CD4-positive, CD25-positive, alpha-beta regulatory T cell (primary cell): ENCODE data around the gene MSLN. TPM values are rescaled to one million over a fixed set of nuclear protein-coding genes. Genes with fewer than 3 reads are reported as not detected.

Experiments used
- ATAC-seq, 2 donors: fragments of 150-1000 bp; cut with Tn5 transposase; one replicate each; pipeline ENCODE4 v1.10.0; 2021; ENCODE audit warnings: low read depth in 2 of 2, moderate number of reproducible peaks in 2 of 2, moderate library complexity in 1 of 2
- DNase-seq, 3 donors: peaks; one replicate each; pipeline versions ENCODE4 v3.0.0 to v3.0.0-alpha.2; 2012 to 2022; ENCODE audit warnings: mixed read lengths in 1 of 3
- H3K27ac ChIP-seq: one replicate; pipeline ENCODE4 v1.7.0; 2013; ENCODE audit warnings: mild to moderate bottlenecking, low read length; ENCODE audit not compliant: insufficient read depth, poor library complexity, severe bottlenecking
- H3K27me3 ChIP-seq: one replicate; pipeline ENCODE4 v1.7.0; 2013; ENCODE audit warnings: low read length; ENCODE audit not compliant: control insufficient read depth, insufficient read depth
- H3K36me3 ChIP-seq: one replicate; pipeline ENCODE4 v1.7.0; 2013; ENCODE audit warnings: mild to moderate bottlenecking, low read length, moderate library complexity; ENCODE audit not compliant: control insufficient read depth, insufficient read depth
- H3K4me1 ChIP-seq: 2 replicates; pipeline ENCODE4 v1.7.0; 2013; ENCODE audit warnings: mild to moderate bottlenecking, low read length; ENCODE audit not compliant: insufficient read depth, control insufficient read depth, poor library complexity, severe bottlenecking
- H3K4me3 ChIP-seq: one replicate; pipeline ENCODE4 v1.7.0; 2013; ENCODE audit warnings: low read depth, mild to moderate bottlenecking, low read length, moderate library complexity
- H3K9me3 ChIP-seq, 2 experiments: 1 replicate in 1 of 2; 2 replicates in 1 of 2; pipeline ENCODE4 v1.7.0; 2013; ENCODE audit warnings: low read length in 2 of 2, mild to moderate bottlenecking in 1 of 2, moderate library complexity in 1 of 2; ENCODE audit not compliant: control insufficient read depth in 2 of 2
- H3K27ac Mint-ChIP-seq, 3 donors: one replicate each; pipeline ENCODE4 v1.8.0; 2020 to 2022; ENCODE audit warnings: mild to moderate bottlenecking in 3 of 3, mixed read lengths in 3 of 3, moderate library complexity in 2 of 3
- H3K27me3 Mint-ChIP-seq: one replicate; pipeline ENCODE4 v1.8.0; 2022; ENCODE audit warnings: mild to moderate bottlenecking, mixed read lengths
- H3K36me3 Mint-ChIP-seq: one replicate; pipeline ENCODE4 v1.8.0; 2020; ENCODE audit warnings: mixed read lengths
- H3K4me1 Mint-ChIP-seq, 4 donors: one replicate each; pipeline ENCODE4 v1.8.0; 2020 to 2022; ENCODE audit warnings: mixed read lengths in 4 of 4, mild to moderate bottlenecking in 1 of 4
- H3K4me3 Mint-ChIP-seq, 4 donors: one replicate each; pipeline ENCODE4 v1.8.0; 2020 to 2022; ENCODE audit warnings: mild to moderate bottlenecking in 4 of 4, mixed read lengths in 4 of 4, moderate library complexity in 3 of 4
- H3K9me3 Mint-ChIP-seq, 7 donors: one replicate each; pipeline ENCODE4 v1.8.0; 2020 to 2022; ENCODE audit warnings: mixed read lengths in 7 of 7, mild to moderate bottlenecking in 3 of 7, moderate library complexity in 2 of 7
- polyA plus RNA-seq, 4 donors: library from polyadenylated mRNA; unstranded; fragments of 300-500 nt; fragmentation: Illumina TruSeq; gene quantifications; one replicate each; pipeline ENCODE4 v1.2.3, GENCODE V29; 2021
- total RNA-seq: library from RNA; stranded (reverse); gene quantifications from one replicate; pipeline ENCODE4 v1.2.3, GENCODE V29; 2022

Gene MSLN
- total and polyA plus RNA-seq, 5 donors from 2014 or later, result not detected

- H3K4me3 ChIP-seq, result no peak overlapping the region
- no peak overlapping the region for H3K27ac ChIP-seq
- Mint-ChIP-seq H3K4me3 (peak overlapping the region in 3 of 4 donors; percentile 43 to 65 (median 44)), H3K36me3 (peaks cover 7% of the 10 kb centered on the region), H3K4me1 (peaks cover 0 to 19% (median 2%) of the 10 kb centered on the region in 4 donors), H3K27me3 (no peaks in the 10 kb centered on the region), H3K9me3 (no peaks in the 10 kb centered on the region), H3K27ac (no peak overlapping the region)
- H3K9me3 ChIP-seq, result no peaks in the 10 kb centered on the region
- peaks cover 7% of the 10 kb centered on the region for H3K36me3 ChIP-seq
- DNase-seq (no peak), ATAC-seq (no peak)
- H3K4me1 ChIP-seq, result peaks cover 29% of the 10 kb centered on the region
- H3K27me3 ChIP-seq, result no peaks in the 10 kb centered on the region
These were observed 28.8 kb downstream of the MSLN start for GRCh38 chr16:789191-789850.

DNA sequence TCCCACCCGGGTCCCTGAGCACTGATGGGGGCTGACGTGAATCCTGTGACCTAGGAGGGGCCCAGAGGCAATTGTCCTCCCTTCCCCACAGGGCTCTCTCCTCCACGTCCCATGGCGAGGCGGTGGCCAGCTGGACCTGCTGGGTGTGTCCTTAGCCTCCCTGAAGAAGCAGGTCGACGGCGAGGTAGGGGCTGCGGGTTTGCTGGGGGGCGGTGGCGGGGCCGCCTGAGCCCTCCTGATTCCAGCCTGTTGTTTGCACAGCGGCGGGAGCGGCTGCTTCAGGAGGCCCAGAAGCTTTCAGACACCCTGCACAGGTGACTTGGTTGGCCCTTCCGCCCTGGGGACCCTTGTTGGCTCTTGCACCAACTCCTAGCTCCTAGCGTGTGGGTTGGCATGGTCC lies 29.6 kb downstream of the MSLN start:
- no peak overlapping the region for H3K4me3 ChIP-seq
- H3K4me1 ChIP-seq, result peaks cover 29% of the 10 kb centered on the region
- peaks cover 7% of the 10 kb centered on the region for H3K36me3 ChIP-seq
- no peak for ATAC-seq
- DNase-seq, result no peak
- Mint-ChIP-seq H3K36me3 (peaks cover 7% of the 10 kb centered on the region), H3K27ac (no peak overlapping the region), H3K27me3 (no peaks in the 10 kb centered on the region), H3K9me3 (no peaks in the 10 kb centered on the region), H3K4me1 (peaks cover 0 to 17% (median 2%) of the 10 kb centered on the region in 4 donors), H3K4me3 (peak overlapping the region in 3 of 4 donors; percentile 55 to 76 (median 65))
- no peaks in the 10 kb centered on the region for H3K9me3 ChIP-seq
- H3K27me3 ChIP-seq, result no peaks in the 10 kb centered on the region
- H3K27ac ChIP-seq, result no peak overlapping the region

DNA sequence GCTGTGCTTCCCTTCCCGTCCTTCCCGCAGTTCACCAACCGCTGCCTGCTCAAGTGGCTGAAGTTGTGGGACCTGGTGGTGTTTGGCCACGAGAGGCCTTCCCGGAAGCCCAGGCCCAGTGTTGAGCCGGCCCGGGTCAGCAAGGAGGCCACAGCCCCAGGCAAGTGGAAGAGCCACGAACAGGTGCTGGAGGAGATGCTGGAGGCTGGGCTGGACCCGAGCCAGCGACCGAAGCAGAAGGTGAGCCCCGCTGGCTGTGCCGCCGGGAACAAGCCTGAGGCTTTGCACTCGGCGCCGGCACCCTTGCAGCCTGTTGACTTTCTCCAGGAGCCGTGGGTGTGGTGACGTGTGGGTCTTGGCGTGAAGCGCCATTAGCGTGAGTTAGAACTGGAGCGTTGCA lies 30.6 kb downstream of the MSLN start:
- Histone ChIP-seq H3K9me3 (no peaks in the 10 kb centered on the region), H3K4me3 (no peak overlapping the region), H3K27ac (no peak overlapping the region), H3K4me1 (peaks cover 23% of the 10 kb centered on the region), H3K36me3 (peaks cover 5% of the 10 kb centered on the region), H3K27me3 (no peaks in the 10 kb centered on the region)
- ATAC-seq, result no peak
- Mint-ChIP-seq H3K27ac (no peak overlapping the region), H3K4me3 (peak overlapping the region in 1 of 4 donors; percentile 73), H3K4me1 (peaks cover 0 to 16% (median 2%) of the 10 kb centered on the region in 4 donors), H3K9me3 (no peaks in the 10 kb centered on the region), H3K27me3 (no peaks in the 10 kb centered on the region), H3K36me3 (peaks cover 7% of the 10 kb centered on the region)
- no peak for DNase-seq

GRCh38 chr16:792221-792995 lies 31.9 kb downstream of the MSLN start:
- H3K9me3 Mint-ChIP-seq, result no peaks in the 10 kb centered on the region
- H3K4me3 ChIP-seq, result no peak overlapping the region
- peaks cover 7% of the 10 kb centered on the region for H3K36me3 Mint-ChIP-seq
- ATAC-seq, result no peak
- no peak overlapping the region for H3K27ac ChIP-seq
- H3K27ac Mint-ChIP-seq, result no peak overlapping the region
- no peaks in the 10 kb centered on the region for H3K27me3 ChIP-seq
- H3K4me1 Mint-ChIP-seq, result peaks cover 0 to 9% (median 2%) of the 10 kb centered on the region in 4 donors
- no peaks in the 10 kb centered on the region for H3K27me3 Mint-ChIP-seq
- H3K9me3 ChIP-seq, result no peaks in the 10 kb centered on the region
- no peak for DNase-seq
- H3K4me1 ChIP-seq, result peaks cover 15% of the 10 kb centered on the region
- H3K36me3 ChIP-seq, result no peaks in the 10 kb centered on the region
- no peak overlapping the region for H3K4me3 Mint-ChIP-seq

DNA sequence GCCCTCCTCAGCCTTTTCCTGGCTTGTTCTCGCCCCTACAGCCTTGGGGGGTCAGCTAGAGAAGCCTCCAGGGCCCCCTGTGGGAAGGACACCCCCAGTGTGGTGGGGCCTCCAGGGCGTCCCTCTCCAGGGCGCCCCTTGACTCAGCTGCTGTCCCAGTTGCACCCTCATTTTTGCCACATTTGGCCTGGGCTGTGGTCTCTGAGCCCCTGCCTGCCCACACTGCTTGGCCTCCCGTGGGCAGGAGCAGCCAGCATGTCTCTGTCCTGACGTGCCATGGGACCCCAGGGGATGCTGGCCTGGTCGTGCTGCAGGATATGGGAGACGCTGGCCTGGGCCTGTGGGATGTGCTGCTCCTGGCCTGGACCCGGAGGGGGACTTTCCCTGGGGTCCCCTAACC lies 32.9 kb downstream of the MSLN start:
- no peaks in the 10 kb centered on the region for H3K9me3 ChIP-seq
- peaks cover 7% of the 10 kb centered on the region for H3K36me3 Mint-ChIP-seq

DNA sequence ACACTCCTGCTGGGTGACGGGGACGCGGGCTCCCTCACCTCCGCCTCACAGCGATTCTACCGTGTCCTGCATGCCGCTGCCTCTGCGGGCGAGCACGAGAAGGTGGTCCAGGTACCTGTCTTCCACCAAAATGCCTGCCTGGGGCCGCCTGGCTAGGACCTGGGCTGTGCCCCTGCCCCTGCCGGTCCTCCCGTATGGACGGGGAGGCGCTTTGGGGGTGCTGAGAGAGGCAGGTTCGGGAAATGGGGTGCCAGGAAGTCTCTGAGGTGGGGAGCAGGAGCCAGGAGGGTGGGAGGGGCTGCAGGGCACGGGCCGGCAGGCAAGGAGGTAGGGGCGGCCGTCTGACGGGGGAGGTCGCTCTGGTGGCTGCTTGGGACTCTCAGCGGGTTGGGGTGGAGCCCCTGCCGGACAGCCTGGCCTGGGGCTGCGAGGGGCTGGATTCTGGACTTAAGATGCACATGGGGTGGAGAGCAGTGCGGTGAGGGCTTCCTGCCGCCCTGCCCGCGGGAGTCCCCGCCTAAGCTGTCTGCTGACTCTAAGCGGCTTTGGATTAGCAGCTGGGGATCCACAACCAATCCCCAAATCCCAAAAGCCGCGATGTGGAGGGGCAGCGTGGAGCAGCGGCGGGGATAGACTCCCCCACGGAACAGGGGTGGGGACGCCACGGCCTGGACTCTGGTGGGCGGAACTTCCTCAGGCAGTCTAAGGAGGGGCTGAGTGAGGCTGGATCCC lies 33.7 kb downstream of the MSLN start:
- H3K4me1 Mint-ChIP-seq, result peaks cover 0 to 6% (median 2%) of the 10 kb centered on the region in 4 donors
- H3K4me1 ChIP-seq, result peaks cover under 1% of the 10 kb centered on the region

More for the DNA sequence above, 32.9 kb downstream of the MSLN start:
- Mint-ChIP-seq H3K27ac (no peak overlapping the region), H3K4me1 (peaks cover 0 to 6% (median 2%) of the 10 kb centered on the region in 4 donors), H3K4me3 (no peak overlapping the region), H3K27me3 (peaks cover 5% of the 10 kb centered on the region), H3K9me3 (no peaks in the 10 kb centered on the region)
- peaks cover 9% of the 10 kb centered on the region for H3K4me1 ChIP-seq
- no peak for DNase-seq
- no peaks in the 10 kb centered on the region for H3K36me3 ChIP-seq
- no peak overlapping the region for H3K27ac ChIP-seq
- H3K4me3 ChIP-seq, result no peak overlapping the region
- ATAC-seq, result no peak
- H3K27me3 ChIP-seq, result no peaks in the 10 kb centered on the region

GRCh38 chr16:794853-795466 lies 34.4 kb downstream of the MSLN start:
- H3K4me3 Mint-ChIP-seq, result no peak overlapping the region
- peaks cover 5% of the 10 kb centered on the region for H3K27me3 Mint-ChIP-seq
- H3K36me3 Mint-ChIP-seq, result peaks cover 7% of the 10 kb centered on the region
- H3K4me1 ChIP-seq, result no peaks in the 10 kb centered on the region
- no peak overlapping the region for H3K27ac Mint-ChIP-seq
- H3K4me1 Mint-ChIP-seq, result peaks cover 0 to 6% (median 2%) of the 10 kb centered on the region in 4 donors
- no peaks in the 10 kb centered on the region for H3K27me3 ChIP-seq
- ATAC-seq, result no peak
- no peak for DNase-seq
- no peaks in the 10 kb centered on the region for H3K36me3 ChIP-seq
- H3K27ac ChIP-seq, result no peak overlapping the region
- H3K9me3 Mint-ChIP-seq, result no peaks in the 10 kb centered on the region
- H3K4me3 ChIP-seq, result no peak overlapping the region
- no peaks in the 10 kb centered on the region for H3K9me3 ChIP-seq

More for the DNA sequence above, 33.7 kb downstream of the MSLN start:
- Mint-ChIP-seq H3K36me3 (peaks cover 7% of the 10 kb centered on the region), H3K9me3 (no peaks in the 10 kb centered on the region), H3K27ac (no peak overlapping the region), H3K4me3 (no peak overlapping the region), H3K27me3 (peaks cover 5% of the 10 kb centered on the region)
- ATAC-seq, result no peak
- Histone ChIP-seq H3K27me3 (no peaks in the 10 kb centered on the region), H3K36me3 (no peaks in the 10 kb centered on the region), H3K4me3 (no peak overlapping the region), H3K9me3 (no peaks in the 10 kb centered on the region), H3K27ac (no peak overlapping the region)
- no peak for DNase-seq
